ENCODE results near the gene PIP4P1. TPM values are rescaled to one million over a fixed set of nuclear protein-coding genes. Genes with fewer than 3 reads are reported as not detected.

The PIP4P1 gene
- total and polyA plus RNA-seq, 4 donors, result 13.2 to 14.9 (median 14.3) TPM

DNA sequence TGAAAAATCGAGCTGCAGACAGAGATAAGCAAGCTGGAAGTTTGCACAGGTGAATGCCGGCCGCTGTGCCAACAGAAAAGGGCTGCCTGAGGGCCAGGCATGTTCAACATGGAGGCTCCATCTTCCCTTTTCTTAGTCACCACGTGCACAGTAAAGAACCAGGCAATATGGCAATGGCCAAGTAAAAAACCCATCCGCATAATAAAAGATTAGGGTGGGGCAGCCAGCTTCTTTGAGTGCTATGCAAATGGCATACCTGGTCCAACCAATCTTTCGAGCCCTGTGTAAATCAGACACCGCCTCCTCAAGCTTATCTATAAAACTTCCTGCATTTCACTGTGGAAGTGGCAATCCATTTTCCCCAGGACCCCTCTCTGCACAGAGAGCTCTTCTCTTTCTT is 24.7 kb upstream of the PIP4P1 start:
- H3K9me3 ChIP-seq (ENCODE audit: control insufficient read depth in 4 of 4, low read length in 3 of 4), result no peaks in the 10 kb centered on the region
- no peaks in the 10 kb centered on the region for H3K36me3 ChIP-seq (ENCODE audit: control insufficient read depth in 4 of 4, insufficient read depth in 3 of 4, low read depth in 1 of 4, low read length in 3 of 4)
- peaks cover 0 to 2% (median 0%) of the 10 kb centered on the region in 4 donors for H3K27me3 ChIP-seq (ENCODE audit: control insufficient read depth in 4 of 4, insufficient read depth in 4 of 4, low read length in 3 of 4)
- H3K4me3 ChIP-seq (ENCODE audit: low read depth in 1 of 3, low read length in 3 of 3), result no peak overlapping the region
- TF ChIP-seq RXRA (IDR thresholded peaks at IDR 0.05) (no peak), MAX (IDR thresholded peaks at IDR 0.05) (no peak), GABPA (IDR thresholded peaks at IDR 0.05 in 1 of 2, conservative IDR thresholded peaks at IDR 0.05 in 1 of 2) (no peak), YY1 (IDR thresholded peaks at IDR 0.05) (no peak), RAD21 (IDR thresholded peaks at IDR 0.05) (no peak), TAF1 (conservative IDR thresholded peaks at IDR 0.05) (no peak), FOXA1 (IDR thresholded peaks at IDR 0.05) (no peak), ATF3 (IDR thresholded peaks at IDR 0.05) (no peak), FOXA2 (IDR thresholded peaks at IDR 0.05) (no peak), NR2F2 (IDR thresholded peaks at IDR 0.05) (no peak), ZBTB33 (IDR thresholded peaks at IDR 0.05) (no peak), HNF4A (conservative IDR thresholded peaks at IDR 0.05) (no peak), REST (IDR thresholded peaks at IDR 0.05) (no peak), JUND (IDR thresholded peaks at IDR 0.05) (no peak), CTCF (IDR thresholded peaks at IDR 0.05; ENCODE audit: low read depth, low read length, missing input control) (no peak), EGR1 (IDR thresholded peaks at IDR 0.05; ENCODE audit: low read depth in 2 of 2) (no peak), SP1 (IDR thresholded peaks at IDR 0.05) (no peak)
- H3K27ac ChIP-seq (ENCODE audit: low read depth in 1 of 2, low read length in 2 of 2), result no peak overlapping the region
- H3K9ac ChIP-seq (ENCODE audit: low read depth in 1 of 2, low read length in 2 of 2), result no peak overlapping the region
- peaks cover 0 to 3% (median 0%) of the 10 kb centered on the region in 4 donors for H3K4me1 ChIP-seq (ENCODE audit: control insufficient read depth in 4 of 4, insufficient read depth in 4 of 4, low read length in 3 of 4)
- no peak for DNase-seq (ENCODE audit: low spot score)
- WGBS, result 54% methylated on average over 7 of the region's 7 CpGs
